Adrenal gland (tissue), 12 donors: ENCODE measurements around the gene NUDT9. TPM values are rescaled to one million over a fixed set of nuclear protein-coding genes. Genes with fewer than 3 reads are reported as not detected.
"Not testable (repeated sequence)": the region's sequence is repeated elsewhere in the genome, so short reads cannot be mapped to it uniquely, and the experiment has no call there.

Experiments used
- DNase-seq, 7 donors: peaks; one replicate each; pipeline ENCODE4 v3.0.0-alpha.2; 2019 to 2020
- H3K27ac ChIP-seq, 5 donors: fragments of 200-600 bp; sonication (generic) in 4 of 5; 1 replicate in 3 of 5; 2 replicates in 2 of 5; pipeline versions ENCODE4 v1.5.1 to v1.8.0; 2016 to 2020; ENCODE audit warnings: mild to moderate bottlenecking in 1 of 5
- H3K27me3 ChIP-seq: fragments of 200-600 bp; 2 replicates; pipeline ENCODE4 v1.8.0; 2021
- H3K36me3 ChIP-seq, 2 donors: fragments of 200-600 bp; replicated peaks in 1 of 2; 1 replicate in 1 of 2; 2 replicates in 1 of 2; pipeline versions ENCODE4 v1.5.1 to v1.8.0; 2018 to 2022
- H3K4me1 ChIP-seq, 2 donors: fragments of 200-600 bp; replicated peaks in 1 of 2; 1 replicate in 1 of 2; 2 replicates in 1 of 2; pipeline versions ENCODE4 v1.5.1 to v1.8.0; 2018 to 2021
- H3K4me3 ChIP-seq, 4 donors: fragments of 200-600 bp; sonication (generic) in 3 of 4; one replicate each; pipeline ENCODE4 v1.5.1; 2016 to 2018
- H3K9me3 ChIP-seq, 3 donors: fragments of 200-600 bp; sonication (generic) in 1 of 3; replicated peaks in 1 of 3; 1 replicate in 2 of 3; 2 replicates in 1 of 3; pipeline versions ENCODE4 v1.5.1 to v1.8.0; 2016 to 2021
- CTCF ChIP-seq, 6 experiments: fragments of 450-650 bp in 4 of 6; fragments of 200-600 bp in 2 of 6; sonication (generic) in 1 of 6; IDR thresholded peaks; 1 replicate in 5 of 6; 2 replicates in 1 of 6; pipeline versions ENCODE4 v1.5.1 to v1.8.0; 2016 to 2021; ENCODE audit warnings: antibody characterized with exemption in 6 of 6, mild to moderate bottlenecking in 2 of 6, moderate library complexity in 1 of 6
- POLR2A ChIP-seq, 2 donors: fragments of 450-650 bp; IDR thresholded peaks; one replicate each; pipeline ENCODE4 v1.6.1; 2017; ENCODE audit warnings: antibody characterized with exemption in 2 of 2, mild to moderate bottlenecking in 2 of 2, moderate library complexity in 1 of 2
- WGBS, 4 donors: extraction: QIAGEN DNeasy Blood & Tissue Kit in 2 of 4; methylation state at CpG; one replicate each; pipeline versions ENCODE4 v1.1.5 to v1.1.7; 2013 to 2017; 5-methylcytosine and 5-hydroxymethylcytosine counted together
- intact Hi-C, 2 donors: fragments of 100-400 bp; cut with DNase I; formaldehyde crosslinking; loops; one replicate each; pipeline versions ENCODE4 v1.14.1 to v1.15.0; 2022 to 2023
- polyA plus RNA-seq, 3 donors: library from polyadenylated mRNA; stranded (reverse); fragments of 200-250 nt in 2 of 3; fragments of 350-450 nt in 1 of 3; fragmentation: Illumina TruSeq in 1 of 3; extraction: RNeasy Lipid Tissue Mini Kit (QIAGEN cat#74804) in 1 of 3; gene quantifications; one replicate each; pipeline ENCODE4 v1.2.3, GENCODE V29; 2013 to 2014
- total RNA-seq, 9 donors: library from RNA; depleted of rRNA in 4 of 9; stranded (reverse); fragments of >200 nt in 4 of 9; fragments of 120-200 nt in 1 of 9; fragmentation: NEBNext Ultra II Directional in 1 of 9; extraction: Animal tissue kit (Norgen Biotek cat#: 25700) in 1 of 9; gene quantifications; one replicate each; pipeline versions ENCODE4 v1.1.0 to v1.2.4, GENCODE V29; 2013 to 2023
- donor health status: healthy with polysubstance abuse.
- donor health status: Bipolar disorder and iron deficiency.
- donor health status: DM: yes; HTN: yes; CAD: no.
- donor health status: DM: no; HTN: no; CAD: no.
- donor health status: DM: no; HTN: no; CAD: no.
- donor health status: DM: yes; HTN: yes; CAD: no.

Gene NUDT9
- total and polyA plus RNA-seq, 12 donors: 16.9 to 95.2 (median 48.4) TPM

- no peak for TF ChIP-seq POLR2A (IDR thresholded peaks at IDR 0.05)
- no peak for TF ChIP-seq CTCF (IDR thresholded peaks at IDR 0.05)
- DNase-seq: no peak
- Histone ChIP-seq H3K4me1 (no peaks in the 10 kb centered on the region), H3K27me3 (no peaks in the 10 kb centered on the region), H3K4me3 (no peak overlapping the region), H3K27ac (no peak overlapping the region), H3K36me3 (no peaks in the 10 kb centered on the region), H3K9me3 (no peaks in the 10 kb centered on the region)
- intact Hi-C loops: no loop called here
Measured at GRCh38 chr4:87414816-87415215, 7.6 kb upstream of the NUDT9 start.

- peaks cover 6% of the 10 kb centered on the region in 2 donors for H3K4me1 ChIP-seq
- WGBS, 4 donors: 69 to 75% (median 73%) methylated on average over 3 of the region's 3 CpGs
- intact Hi-C loops: no loop called here
- no peak for DNase-seq
- H3K36me3 ChIP-seq: no peaks in the 10 kb centered on the region
- no peak overlapping the region for H3K4me3 ChIP-seq
- TF ChIP-seq CTCF (IDR thresholded peaks at IDR 0.05): no peak
- no peak for TF ChIP-seq POLR2A (IDR thresholded peaks at IDR 0.05)
- H3K27ac ChIP-seq: no peak overlapping the region
- H3K27me3 ChIP-seq: no peaks in the 10 kb centered on the region
- no peaks in the 10 kb centered on the region for H3K9me3 ChIP-seq
Measured at GRCh38 chr4:87416965-87417364, 5.4 kb upstream of the NUDT9 start.

GRCh38 chr4:87418410-87418809 is 4.0 kb upstream of the NUDT9 start:
- H3K4me3 ChIP-seq, H3K27me3 ChIP-seq, intact Hi-C loops, H3K36me3 ChIP-seq, H3K27ac ChIP-seq, H3K9me3 ChIP-seq, DNase-seq: not testable (repeated sequence)
- peaks cover 8 to 11% of the 10 kb centered on the region in 2 donors for H3K4me1 ChIP-seq
- 84 to 93% (median 91%) methylated on average over 4 of the region's 4 CpGs for WGBS, 4 donors

- intact Hi-C loops: no loop called here
- Histone ChIP-seq H3K27ac (no peak overlapping the region), H3K36me3 (no peaks in the 10 kb centered on the region), H3K9me3 (no peaks in the 10 kb centered on the region), H3K4me1 (peaks cover 21 to 22% of the 10 kb centered on the region in 2 donors), H3K27me3 (no peaks in the 10 kb centered on the region), H3K4me3 (no peak overlapping the region)
- TF ChIP-seq POLR2A (IDR thresholded peaks at IDR 0.05) (no peak), CTCF (IDR thresholded peaks at IDR 0.05) (no peak)
- no peak for DNase-seq
- 34 to 44% (median 39%) methylated on average over 5 of the region's 5 CpGs for WGBS, 4 donors
Measured at GRCh38 chr4:87419578-87420249, 2.7 kb upstream of the NUDT9 start.

GRCh38 chr4:87420276-87420830 is 2.0 kb upstream of the NUDT9 start:
- DNase-seq: no peak
- H3K4me1 ChIP-seq: peaks cover 24 to 27% of the 10 kb centered on the region in 2 donors
- no peak overlapping the region for H3K27ac ChIP-seq
- no peaks in the 10 kb centered on the region for H3K36me3 ChIP-seq
- 68 to 74% (median 70%) methylated on average over 4 of the region's 4 CpGs for WGBS, 4 donors
- no peaks in the 10 kb centered on the region for H3K9me3 ChIP-seq
- intact Hi-C loops: no loop called here
- no peak overlapping the region for H3K4me3 ChIP-seq
- TF ChIP-seq POLR2A (IDR thresholded peaks at IDR 0.05): no peak
- TF ChIP-seq CTCF (IDR thresholded peaks at IDR 0.05): no peak
- H3K27me3 ChIP-seq: no peaks in the 10 kb centered on the region
